ENCODE measurements around the gene METAP1D.

The METAP1D gene

GRCh38 chr2:172021074-172021931 lies 21.6 kb downstream of the METAP1D start:
- Histone ChIP-seq H3K4me1 (ENCODE audit: low read length) (no peaks in the 10 kb centered on the region), H3K27ac (ENCODE audit: low read length) (no peak overlapping the region), H3K4me3 (ENCODE audit: low read length) (no peak overlapping the region), H3K4me2 (ENCODE audit: low read length) (no peak overlapping the region), H3K79me2 (ENCODE audit: low read length) (no peaks in the 10 kb centered on the region), H3K9me3 (ENCODE audit: insufficient read depth, low read length) (no peaks in the 10 kb centered on the region), H3K36me3 (replicated peaks; ENCODE audit: low read depth, low read length) (no peaks in the 10 kb centered on the region), H2AFZ (ENCODE audit: low read depth, low read length) (no peak overlapping the region), H3K9ac (ENCODE audit: low read length) (no peak overlapping the region), H4K20me1 (ENCODE audit: insufficient read depth, low read length) (no peaks in the 10 kb centered on the region), H3K27me3 (ENCODE audit: low read depth, low read length) (no peaks in the 10 kb centered on the region)
- TF ChIP-seq, protein P1, sequence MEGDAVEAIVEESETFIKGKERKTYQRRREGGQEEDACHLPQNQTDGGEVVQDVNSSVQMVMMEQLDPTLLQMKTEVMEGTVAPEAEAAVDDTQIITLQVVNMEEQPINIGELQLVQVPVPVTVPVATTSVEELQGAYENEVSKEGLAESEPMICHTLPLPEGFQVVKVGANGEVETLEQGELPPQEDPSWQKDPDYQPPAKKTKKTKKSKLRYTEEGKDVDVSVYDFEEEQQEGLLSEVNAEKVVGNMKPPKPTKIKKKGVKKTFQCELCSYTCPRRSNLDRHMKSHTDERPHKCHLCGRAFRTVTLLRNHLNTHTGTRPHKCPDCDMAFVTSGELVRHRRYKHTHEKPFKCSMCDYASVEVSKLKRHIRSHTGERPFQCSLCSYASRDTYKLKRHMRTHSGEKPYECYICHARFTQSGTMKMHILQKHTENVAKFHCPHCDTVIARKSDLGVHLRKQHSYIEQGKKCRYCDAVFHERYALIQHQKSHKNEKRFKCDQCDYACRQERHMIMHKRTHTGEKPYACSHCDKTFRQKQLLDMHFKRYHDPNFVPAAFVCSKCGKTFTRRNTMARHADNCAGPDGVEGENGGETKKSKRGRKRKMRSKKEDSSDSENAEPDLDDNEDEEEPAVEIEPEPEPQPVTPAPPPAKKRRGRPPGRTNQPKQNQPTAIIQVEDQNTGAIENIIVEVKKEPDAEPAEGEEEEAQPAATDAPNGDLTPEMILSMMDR (IDR thresholded peaks at IDR 0.05; ENCODE audit: low read depth, low read length), result no peak
- TF ChIP-seq EZH2phosphoT487 (IDR thresholded peaks at IDR 0.05; ENCODE audit: low read depth), result no peak

GRCh38 chr2:172021955-172022354 lies 22.2 kb downstream of the METAP1D start:
- H3K9ac ChIP-seq (ENCODE audit: low read length), result no peak overlapping the region
- TF ChIP-seq, protein P1 (IDR thresholded peaks at IDR 0.05; ENCODE audit: low read depth, low read length), result no peak
- TF ChIP-seq EZH2phosphoT487 (IDR thresholded peaks at IDR 0.05; ENCODE audit: low read depth), result no peak
- H3K27ac ChIP-seq (ENCODE audit: low read length), result no peak overlapping the region
- H3K4me2 ChIP-seq (ENCODE audit: low read length), result no peak overlapping the region
- no peak overlapping the region for H3K4me3 ChIP-seq (ENCODE audit: low read length)
- no peak overlapping the region for H2AFZ ChIP-seq (ENCODE audit: low read depth, low read length)
- H3K27me3 ChIP-seq (ENCODE audit: low read depth, low read length), result no peaks in the 10 kb centered on the region
- no peaks in the 10 kb centered on the region for H3K36me3 ChIP-seq (replicated peaks; ENCODE audit: low read depth, low read length)
- no peaks in the 10 kb centered on the region for H4K20me1 ChIP-seq (ENCODE audit: insufficient read depth, low read length)
- H3K79me2 ChIP-seq (ENCODE audit: low read length), result no peaks in the 10 kb centered on the region
- H3K4me1 ChIP-seq (ENCODE audit: low read length), result no peaks in the 10 kb centered on the region
- H3K9me3 ChIP-seq (ENCODE audit: insufficient read depth, low read length), result no peaks in the 10 kb centered on the region

DNA sequence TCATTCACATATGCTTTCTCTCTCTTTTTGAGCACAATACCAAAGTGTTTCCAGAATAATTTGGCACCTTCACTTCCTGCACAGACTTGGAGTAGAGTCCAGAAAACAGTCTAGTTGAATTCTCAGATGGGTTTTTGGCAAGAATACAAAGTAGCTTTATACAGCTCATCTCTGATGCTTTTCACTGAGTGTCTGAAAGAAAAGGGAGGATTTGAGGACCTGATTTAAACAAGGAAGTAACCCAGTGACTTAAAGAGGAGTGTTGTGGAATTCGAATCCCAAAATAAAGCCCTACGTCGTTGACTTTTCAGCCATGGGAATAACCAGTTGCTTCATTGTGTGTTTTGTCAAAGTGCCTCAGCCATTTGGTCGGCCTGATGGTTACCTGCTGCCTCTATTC lies 31.8 kb downstream of the METAP1D start:
- no peak for TF ChIP-seq EZH2phosphoT487 (IDR thresholded peaks at IDR 0.05; ENCODE audit: low read depth)
- TF ChIP-seq, protein P1 (IDR thresholded peaks at IDR 0.05; ENCODE audit: low read depth, low read length), result no peak

DNA sequence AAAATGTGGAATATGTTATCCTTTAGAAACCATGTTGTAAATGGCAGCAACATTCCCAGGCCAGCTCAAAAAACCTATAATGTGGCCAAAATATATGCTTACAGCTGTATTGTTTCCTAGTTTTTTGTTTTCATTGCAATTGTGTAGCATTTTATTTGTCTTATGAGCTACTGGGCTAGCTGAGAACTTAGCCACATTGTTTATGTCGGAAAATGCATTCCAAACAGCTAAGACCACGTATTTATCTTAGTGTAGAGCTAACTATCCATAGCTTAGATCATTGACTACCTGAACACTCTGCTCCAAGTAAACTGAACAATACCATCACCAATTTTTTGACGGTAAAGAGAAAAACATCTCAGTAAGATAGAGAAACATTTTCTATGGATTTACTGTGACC lies 38.4 kb downstream of the METAP1D start:
- H3K4me2 ChIP-seq (ENCODE audit: low read length), result no peak overlapping the region
- H3K9ac ChIP-seq (ENCODE audit: low read length), result no peak overlapping the region
- H3K79me2 ChIP-seq (ENCODE audit: low read length), result no peaks in the 10 kb centered on the region
- no peaks in the 10 kb centered on the region for H3K27me3 ChIP-seq (ENCODE audit: low read depth, low read length)
- H4K20me1 ChIP-seq (ENCODE audit: insufficient read depth, low read length), result no peaks in the 10 kb centered on the region
- no peaks in the 10 kb centered on the region for H3K9me3 ChIP-seq (ENCODE audit: insufficient read depth, low read length)
- H2AFZ ChIP-seq (ENCODE audit: low read depth, low read length), result no peak overlapping the region
- TF ChIP-seq, protein P1 (IDR thresholded peaks at IDR 0.05; ENCODE audit: low read depth, low read length), result no peak
- no peak for TF ChIP-seq EZH2phosphoT487 (IDR thresholded peaks at IDR 0.05; ENCODE audit: low read depth)
- H3K4me1 ChIP-seq (ENCODE audit: low read length), result no peaks in the 10 kb centered on the region
- no peak overlapping the region for H3K27ac ChIP-seq (ENCODE audit: low read length)
- H3K36me3 ChIP-seq (replicated peaks; ENCODE audit: low read depth, low read length), result no peaks in the 10 kb centered on the region
- H3K4me3 ChIP-seq (ENCODE audit: low read length), result no peak overlapping the region

More for the DNA sequence above, 31.8 kb downstream of the METAP1D start:
- no peaks in the 10 kb centered on the region for H3K27me3 ChIP-seq (ENCODE audit: low read depth, low read length)
- no peak overlapping the region for H2AFZ ChIP-seq (ENCODE audit: low read depth, low read length)
- no peaks in the 10 kb centered on the region for H3K9me3 ChIP-seq (ENCODE audit: insufficient read depth, low read length)
- H3K27ac ChIP-seq (ENCODE audit: low read length), result no peak overlapping the region
- no peak overlapping the region for H3K4me3 ChIP-seq (ENCODE audit: low read length)
- no peaks in the 10 kb centered on the region for H3K79me2 ChIP-seq (ENCODE audit: low read length)
- no peak overlapping the region for H3K9ac ChIP-seq (ENCODE audit: low read length)
- H3K4me1 ChIP-seq (ENCODE audit: low read length), result no peaks in the 10 kb centered on the region
- H4K20me1 ChIP-seq (ENCODE audit: insufficient read depth, low read length), result no peaks in the 10 kb centered on the region
- H3K4me2 ChIP-seq (ENCODE audit: low read length), result no peak overlapping the region
- H3K36me3 ChIP-seq (replicated peaks; ENCODE audit: low read depth, low read length), result no peaks in the 10 kb centered on the region
